Duodenal mucosa (tissue), 2 donors: ENCODE data around the gene HACE1.

Experiments
- H3K27ac ChIP-seq: one replicate; pipeline ENCODE4 v1.7.0; 2013; ENCODE audit warnings: low read depth, low read length
- H3K27me3 ChIP-seq, 2 donors: one replicate each; pipeline ENCODE4 v1.7.0; 2013; ENCODE audit warnings: low read length in 2 of 2, control low read depth in 1 of 2; ENCODE audit not compliant: insufficient read depth in 2 of 2, control insufficient read depth in 1 of 2
- H3K36me3 ChIP-seq, 2 donors: one replicate each; pipeline ENCODE4 v1.7.0; 2013; ENCODE audit warnings: low read length in 2 of 2, control low read depth in 1 of 2; ENCODE audit not compliant: insufficient read depth in 2 of 2, control insufficient read depth in 1 of 2
- H3K4me1 ChIP-seq, 2 donors: one replicate each; pipeline ENCODE4 v1.7.0; 2013; ENCODE audit warnings: low read length in 2 of 2, control low read depth in 1 of 2; ENCODE audit not compliant: insufficient read depth in 2 of 2, control insufficient read depth in 1 of 2
- H3K4me3 ChIP-seq, 2 donors: one replicate each; pipeline ENCODE4 v1.7.0; 2013; ENCODE audit warnings: low read length in 2 of 2, low read depth in 1 of 2
- H3K9ac ChIP-seq, 2 donors: one replicate each; pipeline ENCODE4 v1.7.0; 2013; ENCODE audit warnings: low read length in 2 of 2, low read depth in 1 of 2
- H3K9me3 ChIP-seq, 2 donors: one replicate each; pipeline ENCODE4 v1.7.0; 2013; ENCODE audit warnings: low read length in 2 of 2, control low read depth in 1 of 2; ENCODE audit not compliant: control insufficient read depth in 1 of 2

The HACE1 gene

GRCh38 chr6:104713982-104714381 is 145.7 kb downstream of the HACE1 start:
- Histone ChIP-seq H3K27me3 (no peaks in the 10 kb centered on the region), H3K9me3 (no peaks in the 10 kb centered on the region), H3K36me3 (no peaks in the 10 kb centered on the region), H3K9ac (no peak overlapping the region), H3K27ac (no peak overlapping the region), H3K4me1 (no peaks in the 10 kb centered on the region), H3K4me3 (no peak overlapping the region)

- no peaks in the 10 kb centered on the region for H3K4me1 ChIP-seq
- no peaks in the 10 kb centered on the region for H3K9me3 ChIP-seq
- H3K36me3 ChIP-seq: no peaks in the 10 kb centered on the region
- no peak overlapping the region for H3K4me3 ChIP-seq
- H3K27ac ChIP-seq: no peak overlapping the region
- H3K27me3 ChIP-seq: no peaks in the 10 kb centered on the region
- H3K9ac ChIP-seq: no peak overlapping the region
These were observed 148.3 kb downstream of the HACE1 start for GRCh38 chr6:104711371-104711770.

- Histone ChIP-seq H3K27ac (no peak overlapping the region), H3K4me1 (no peaks in the 10 kb centered on the region), H3K36me3 (no peaks in the 10 kb centered on the region), H3K27me3 (no peaks in the 10 kb centered on the region), H3K9me3 (no peaks in the 10 kb centered on the region), H3K4me3 (no peak overlapping the region), H3K9ac (no peak overlapping the region)
These were observed 149.0 kb downstream of the HACE1 start for GRCh38 chr6:104710543-104711335.

- H3K4me1 ChIP-seq: no peaks in the 10 kb centered on the region
These were observed 153.7 kb downstream of the HACE1 start for GRCh38 chr6:104705916-104706442.

GRCh38 chr6:104705095-104705707 is 154.5 kb downstream of the HACE1 start:
- no peaks in the 10 kb centered on the region for H3K36me3 ChIP-seq
- no peaks in the 10 kb centered on the region for H3K27me3 ChIP-seq
- no peak overlapping the region for H3K9ac ChIP-seq
- H3K4me1 ChIP-seq: no peaks in the 10 kb centered on the region
- no peak overlapping the region for H3K4me3 ChIP-seq
- H3K27ac ChIP-seq: no peak overlapping the region
- no peaks in the 10 kb centered on the region for H3K9me3 ChIP-seq

More at GRCh38 chr6:104705916-104706442, 153.7 kb downstream of the HACE1 start:
- Histone ChIP-seq H3K27ac (no peak overlapping the region), H3K9ac (no peak overlapping the region), H3K9me3 (no peaks in the 10 kb centered on the region), H3K4me3 (no peak overlapping the region), H3K27me3 (no peaks in the 10 kb centered on the region), H3K36me3 (no peaks in the 10 kb centered on the region)

GRCh38 chr6:104704191-104704590 is 155.5 kb downstream of the HACE1 start:
- no peaks in the 10 kb centered on the region for H3K36me3 ChIP-seq
- no peaks in the 10 kb centered on the region for H3K9me3 ChIP-seq
- no peak overlapping the region for H3K9ac ChIP-seq
- H3K27ac ChIP-seq: no peak overlapping the region
- no peaks in the 10 kb centered on the region for H3K27me3 ChIP-seq
- H3K4me1 ChIP-seq: no peaks in the 10 kb centered on the region
- no peak overlapping the region for H3K4me3 ChIP-seq

- no peak overlapping the region for H3K27ac ChIP-seq
- no peak overlapping the region for H3K4me3 ChIP-seq
- H3K27me3 ChIP-seq: no peaks in the 10 kb centered on the region
- no peaks in the 10 kb centered on the region for H3K9me3 ChIP-seq
- H3K36me3 ChIP-seq: no peaks in the 10 kb centered on the region
- no peak overlapping the region for H3K9ac ChIP-seq
- no peaks in the 10 kb centered on the region for H3K4me1 ChIP-seq
These were observed 157.4 kb downstream of the HACE1 start for GRCh38 chr6:104702126-104702841.

- Histone ChIP-seq H3K4me1 (no peaks in the 10 kb centered on the region), H3K27ac (no peak overlapping the region), H3K27me3 (no peaks in the 10 kb centered on the region), H3K36me3 (no peaks in the 10 kb centered on the region), H3K9me3 (no peaks in the 10 kb centered on the region), H3K4me3 (no peak overlapping the region), H3K9ac (no peak overlapping the region)
These were observed 159.1 kb downstream of the HACE1 start for GRCh38 chr6:104700371-104701185.

- Histone ChIP-seq H3K9me3 (no peaks in the 10 kb centered on the region), H3K4me1 (no peaks in the 10 kb centered on the region), H3K9ac (no peak overlapping the region), H3K4me3 (no peak overlapping the region), H3K27me3 (no peaks in the 10 kb centered on the region), H3K27ac (no peak overlapping the region), H3K36me3 (no peaks in the 10 kb centered on the region)
These were observed 160.0 kb downstream of the HACE1 start for GRCh38 chr6:104699593-104700329.
